Lung (tissue), 12 donors: ENCODE data around the gene MYOD1. TPM values are rescaled to one million over a fixed set of nuclear protein-coding genes. Genes with fewer than 3 reads are reported as not detected.
A peak's percentile ranks its signal among the peaks of the same experiment; 100 is the strongest.

Experiments used
- ATAC-seq: fragments of 200-7000 bp; cut with Tn5 transposase; one replicate; pipeline ENCODE4 v1.9.1; 2020; ENCODE audit warnings: moderate number of reproducible peaks; ENCODE audit not compliant: insufficient read depth, low FRiP score
- DNase-seq, 3 donors: peaks; one replicate each; pipeline ENCODE4 v3.0.0-alpha.2; 2013 to 2017
- H3K27ac ChIP-seq, 2 donors: one replicate each; pipeline ENCODE4 v1.5.1; 2013; ENCODE audit warnings: mild to moderate bottlenecking in 2 of 2, moderate library complexity in 2 of 2, control low read depth in 1 of 2, inconsistent platforms in 1 of 2, low read depth in 1 of 2, low read length in 1 of 2
- H3K27me3 ChIP-seq, 3 donors: one replicate each; pipeline ENCODE4 v1.5.1; 2013; ENCODE audit warnings: low read length in 2 of 3; ENCODE audit not compliant: control insufficient read depth in 3 of 3, insufficient read depth in 3 of 3
- H3K36me3 ChIP-seq, 4 donors: one replicate each; pipeline ENCODE4 v1.5.1; 2013; ENCODE audit warnings: low read length in 4 of 4, mild to moderate bottlenecking in 1 of 4, moderate library complexity in 1 of 4; ENCODE audit not compliant: control insufficient read depth in 4 of 4, insufficient read depth in 4 of 4
- H3K4me1 ChIP-seq, 5 donors: one replicate each; pipeline ENCODE4 v1.5.1; 2013; ENCODE audit warnings: low read length in 5 of 5, mild to moderate bottlenecking in 2 of 5, moderate library complexity in 1 of 5; ENCODE audit not compliant: control insufficient read depth in 5 of 5, insufficient read depth in 5 of 5
- H3K4me3 ChIP-seq: one replicate; pipeline ENCODE4 v1.5.1; 2013; ENCODE audit warnings: mild to moderate bottlenecking, control low read depth, moderate library complexity
- H3K9ac ChIP-seq, 2 donors: one replicate each; pipeline ENCODE4 v1.5.1; 2013; ENCODE audit warnings: low read length in 2 of 2, control low read depth in 1 of 2; ENCODE audit not compliant: insufficient read depth in 1 of 2
- H3K9me3 ChIP-seq, 4 donors: one replicate each; pipeline ENCODE4 v1.5.1; 2013; ENCODE audit warnings: low read length in 3 of 4, mild to moderate bottlenecking in 1 of 4, moderate library complexity in 1 of 4; ENCODE audit not compliant: control insufficient read depth in 4 of 4, insufficient read depth in 3 of 4
- CTCF ChIP-seq: IDR thresholded peaks from 2 replicates; pipeline ENCODE4 v1.5.1; 2012; ENCODE audit warnings: mild to moderate bottlenecking; ENCODE audit errors: control extremely low read depth, extremely low read depth
- WGBS, 2 donors: extraction: QIAGEN DNeasy Blood & Tissue Kit; methylation state at CpG; one replicate each; pipeline ENCODE4 v1.1.7; 2013; 5-methylcytosine and 5-hydroxymethylcytosine counted together
- polyA plus RNA-seq, 2 donors: library from polyadenylated mRNA; stranded (reverse); fragments of 200-250 nt; gene quantifications; one replicate each; pipeline ENCODE4 v1.2.1, GENCODE V29; 2013
- total RNA-seq, 2 donors: library from RNA; depleted of rRNA in 1 of 2; stranded (reverse); fragments of >200 nt in 1 of 2; gene quantifications; one replicate each; pipeline ENCODE4 v1.2.1, GENCODE V29; 2014 to 2021
- donor health status: control.
- donor health status: control.
- donor health status: Bipolar disorder and iron deficiency.
- donor health status: healthy.
- donor health status: DM: yes; HTN: yes; CAD: no.

The MYOD1 gene
- total and polyA plus RNA-seq, 4 donors = not detected

DNA sequence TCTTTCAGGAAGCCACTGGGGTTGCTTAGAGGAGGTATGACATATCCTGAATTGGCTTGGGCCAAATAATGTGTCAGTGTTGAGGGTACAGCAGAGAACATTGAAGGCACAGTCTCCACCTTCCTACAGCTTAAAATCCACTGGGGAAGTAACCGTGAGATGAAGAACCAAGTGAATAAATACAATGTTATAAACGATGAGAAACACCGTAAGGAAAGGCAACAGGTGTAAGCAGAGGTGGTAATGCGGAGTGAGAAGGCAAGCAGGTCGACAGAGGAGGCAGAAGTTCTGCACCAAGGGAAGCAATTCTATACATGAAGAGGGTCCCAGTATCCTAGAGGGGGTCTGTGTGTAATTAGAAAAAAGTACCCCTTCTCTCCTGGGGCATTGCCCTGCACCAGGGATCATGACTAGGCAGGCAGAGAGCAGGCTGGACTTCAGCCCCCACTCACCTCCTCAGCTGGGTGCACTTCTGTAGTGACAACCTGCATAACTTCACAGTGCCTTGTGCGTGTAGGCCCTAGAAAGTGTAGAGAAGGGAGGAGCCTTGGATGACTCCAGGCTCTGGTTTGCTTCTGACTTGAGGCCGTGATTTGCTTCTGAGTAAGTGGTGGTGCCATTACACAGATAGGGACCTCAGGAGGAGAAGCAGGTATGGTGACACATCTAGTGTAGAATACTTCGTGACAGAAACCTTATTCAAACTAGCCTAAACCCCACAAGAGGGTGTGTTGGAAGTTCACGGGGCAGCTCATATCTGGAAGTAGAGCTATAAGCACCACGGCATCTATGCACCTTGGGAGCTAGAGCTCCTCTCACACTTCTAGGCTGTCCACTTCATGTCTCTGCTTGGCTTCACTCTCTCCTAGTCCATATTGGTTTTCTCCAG, 4.9 kb downstream of the MYOD1 start:
- no peak for DNase-seq
- no peak overlapping the region for H3K9ac ChIP-seq
- ATAC-seq = no peak
- no peak for TF ChIP-seq CTCF
- 72 to 73% methylated on average over 10 of the region's 10 CpGs for WGBS, 2 donors
- H3K9me3 ChIP-seq = peaks cover 0 to 7% (median 0%) of the 10 kb centered on the region in 4 donors
- peaks cover 0 to 13% (median 0%) of the 10 kb centered on the region in 5 donors for H3K4me1 ChIP-seq
- no peak overlapping the region for H3K27ac ChIP-seq
- H3K4me3 ChIP-seq = no peak overlapping the region
- H3K36me3 ChIP-seq = no peaks in the 10 kb centered on the region
- H3K27me3 ChIP-seq = peaks cover 30 to 85% (median 53%) of the 10 kb centered on the region in 3 donors

DNA sequence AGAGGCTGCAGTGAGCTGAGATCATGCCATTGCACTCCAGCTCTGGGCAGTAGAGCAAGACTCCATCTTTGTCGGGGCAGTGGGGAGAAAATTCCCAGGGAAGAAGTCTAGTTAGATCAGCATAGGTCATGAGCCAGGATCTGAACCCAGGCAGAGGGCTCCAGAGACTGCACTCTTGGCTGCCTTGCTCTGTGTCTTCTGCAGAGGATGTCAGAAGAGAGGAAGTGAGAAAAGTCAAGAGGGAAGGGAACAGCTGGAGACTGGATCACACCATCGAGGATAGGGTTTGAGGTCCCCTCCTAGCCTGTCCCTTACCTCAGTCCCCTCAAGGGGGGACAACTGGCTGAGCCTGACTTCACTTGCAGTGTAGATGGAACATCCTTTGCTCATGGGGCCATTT, 5.8 kb downstream of the MYOD1 start:
- H3K9ac ChIP-seq = no peak overlapping the region
- no peak overlapping the region for H3K4me3 ChIP-seq
- no peak overlapping the region for H3K27ac ChIP-seq
- WGBS, 2 donors = 66 to 79% methylated on average over 2 of the region's 2 CpGs
- no peak for TF ChIP-seq CTCF
- H3K9me3 ChIP-seq = peaks cover 0 to 5% (median 0%) of the 10 kb centered on the region in 4 donors
- DNase-seq (peak in 1 of 3 donors; percentile 9), ATAC-seq (no peak)
- peaks cover 0 to 10% (median 0%) of the 10 kb centered on the region in 5 donors for H3K4me1 ChIP-seq
- peaks cover 21 to 81% (median 47%) of the 10 kb centered on the region in 3 donors for H3K27me3 ChIP-seq
- H3K36me3 ChIP-seq = no peaks in the 10 kb centered on the region

GRCh38 chr11:17730137-17730536, 10.8 kb downstream of the MYOD1 start:
- no peak overlapping the region for H3K27ac ChIP-seq
- H3K9ac ChIP-seq = no peak overlapping the region
- peaks cover 0 to 8% (median 5%) of the 10 kb centered on the region in 5 donors for H3K4me1 ChIP-seq
- no peaks in the 10 kb centered on the region for H3K36me3 ChIP-seq
- 57 to 68% methylated on average over 2 of the region's 2 CpGs for WGBS, 2 donors
- no peak for ATAC-seq
- peak in 1 of 3 donors; percentile 9 for DNase-seq
- no peak for TF ChIP-seq CTCF
- H3K9me3 ChIP-seq = no peaks in the 10 kb centered on the region
- H3K4me3 ChIP-seq = no peak overlapping the region
- H3K27me3 ChIP-seq = peaks cover 0 to 47% (median 21%) of the 10 kb centered on the region in 3 donors
